Measurements from ENCODE around the gene COL13A1.
A peak's percentile ranks its signal among the peaks of the same experiment; 100 is the strongest.

Gene COL13A1

DNA sequence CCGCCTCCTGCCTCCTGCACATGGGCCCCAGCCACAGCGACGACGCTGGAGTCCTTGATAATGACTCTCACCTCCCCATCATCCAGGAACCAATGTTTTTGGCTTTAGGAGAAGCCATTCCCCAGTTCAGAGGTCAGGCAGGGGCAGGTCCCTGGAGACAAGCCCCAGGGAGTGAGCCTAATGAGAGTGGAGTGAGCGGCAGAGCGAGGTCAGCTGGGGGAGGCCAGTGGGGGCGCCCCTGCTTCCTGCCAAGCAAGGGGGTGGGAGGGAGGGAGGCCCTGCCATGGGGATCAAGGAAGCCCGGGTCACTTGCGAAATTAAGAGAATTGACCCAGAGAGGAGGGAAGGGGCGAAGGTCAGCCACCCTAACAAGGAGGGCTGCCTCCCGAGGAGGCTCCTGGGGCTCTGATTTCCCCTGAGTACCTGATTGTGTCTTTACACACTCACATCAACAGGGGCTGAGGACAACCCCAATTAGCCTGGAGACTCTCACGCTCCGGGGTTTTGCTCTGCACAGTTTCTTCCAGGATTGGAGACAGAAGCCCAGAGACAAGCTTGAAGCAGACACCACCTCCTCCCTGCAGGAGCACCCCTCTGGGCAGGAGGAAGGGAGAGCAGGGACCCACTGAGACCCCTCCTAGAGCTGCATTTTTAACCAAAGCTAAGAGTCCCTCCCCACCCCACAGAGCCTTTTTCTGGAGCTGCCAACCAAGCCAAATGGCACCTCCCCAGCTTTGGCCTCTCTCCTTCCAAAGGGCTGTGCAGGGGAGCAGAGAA, 112.1 kb downstream of the COL13A1 start:
- peak; percentile 50 for DNase-seq

GRCh38 chr10:69914398-69915214, 112.9 kb downstream of the COL13A1 start:
- peak; percentile 90 for DNase-seq

DNA sequence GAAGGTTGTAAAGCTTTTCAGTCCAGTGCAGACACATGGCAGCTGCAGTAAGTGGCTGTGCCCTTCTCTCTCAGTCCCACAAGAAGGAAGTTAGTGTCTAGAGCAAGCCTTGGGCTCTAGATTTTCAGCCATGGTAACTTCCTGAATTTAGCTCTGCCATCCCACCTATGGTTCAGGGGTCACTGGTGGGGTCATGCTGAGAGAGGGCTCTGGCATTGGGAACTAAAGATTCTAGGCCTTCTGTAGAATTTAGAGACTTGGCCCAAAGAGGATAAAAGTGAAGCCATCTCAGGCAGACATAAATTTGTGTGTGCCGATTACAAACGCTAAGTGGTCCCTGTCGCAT, 113.5 kb downstream of the COL13A1 start:
- no peak for DNase-seq

DNA sequence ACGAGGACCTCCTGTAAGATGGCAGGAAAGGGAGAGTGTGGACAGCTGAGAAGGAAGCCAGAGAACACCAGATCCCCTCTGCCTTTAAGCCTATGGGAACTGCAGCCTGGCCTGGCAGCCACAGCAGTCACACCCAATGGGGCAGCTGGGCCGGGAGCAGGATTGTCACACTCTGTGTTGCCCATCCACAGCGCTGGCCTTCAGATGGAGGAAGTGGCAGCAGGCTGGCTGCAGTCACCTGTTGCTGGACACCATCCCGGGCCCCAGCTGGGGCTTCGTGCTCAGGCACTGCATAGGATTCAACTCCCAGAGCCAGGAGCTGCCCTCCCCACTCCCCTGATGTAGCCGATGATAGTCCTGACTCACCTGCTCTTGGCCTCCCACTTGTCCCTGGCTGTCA, 114.4 kb downstream of the COL13A1 start:
- no peak for DNase-seq

GRCh38 chr10:69918036-69918435, 116.3 kb downstream of the COL13A1 start:
- DNase-seq = no peak

- DNase-seq = no peak
Observed at GRCh38 chr10:69919250-69919649, 117.5 kb downstream of the COL13A1 start.

DNA sequence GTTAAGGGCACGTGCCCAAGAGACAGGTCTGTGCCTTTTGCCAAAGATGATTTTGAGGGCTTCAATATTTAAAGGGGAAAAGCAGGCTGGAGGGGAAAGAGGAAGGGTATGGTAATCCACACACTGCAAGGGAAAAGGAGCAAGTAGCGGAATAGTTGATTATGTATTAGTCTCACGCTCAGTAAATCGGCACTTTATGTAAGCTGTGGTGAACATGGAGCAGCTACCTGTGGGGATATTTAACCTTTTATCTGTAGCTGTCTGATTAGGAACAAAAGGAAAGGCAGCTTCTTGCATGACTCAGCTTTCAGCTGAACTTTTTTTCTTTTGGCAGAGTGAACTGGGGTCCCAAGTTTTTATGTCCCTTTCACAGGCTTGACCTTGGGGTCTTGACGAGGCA, 123.4 kb downstream of the COL13A1 start:
- no peak for DNase-seq

DNA sequence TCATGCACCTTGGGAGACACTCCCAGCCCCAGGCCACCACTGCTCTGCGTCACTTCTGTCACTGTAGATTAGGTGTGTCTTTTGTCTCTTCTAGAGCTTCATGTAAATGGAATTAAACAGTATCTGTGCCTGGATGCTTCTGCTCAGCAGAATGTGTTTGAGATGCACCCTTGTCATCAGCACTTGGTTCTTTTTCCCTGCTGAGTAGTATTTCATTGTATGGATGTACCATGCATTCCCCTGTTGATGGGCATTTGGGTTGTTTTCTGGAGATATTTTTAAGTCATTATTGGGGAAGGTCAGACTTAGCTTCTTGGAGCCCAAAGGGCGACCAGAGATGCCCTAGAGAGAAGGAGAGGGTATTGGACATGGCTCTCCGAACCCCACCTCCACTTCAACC, 126.6 kb downstream of the COL13A1 start:
- no peak for DNase-seq

DNA sequence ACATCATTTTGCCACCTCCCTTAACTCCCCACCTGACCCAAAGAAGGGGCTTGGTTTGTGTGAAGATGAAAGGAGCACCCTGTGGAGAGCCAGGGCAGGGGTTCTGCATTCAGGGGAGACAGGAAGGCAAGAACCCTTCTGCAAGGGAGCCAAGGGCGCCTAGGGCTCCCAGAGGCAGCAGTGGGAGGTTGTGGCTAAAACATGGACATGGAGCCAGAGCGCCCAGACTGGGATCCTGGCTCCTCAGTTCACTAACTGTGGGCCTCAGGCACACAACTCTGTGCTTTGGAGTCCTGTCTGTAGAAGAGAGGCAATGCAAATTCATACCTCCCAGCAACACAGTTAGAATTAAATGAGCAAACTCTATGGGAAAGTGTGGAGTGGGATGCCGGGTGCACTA, 127.9 kb downstream of the COL13A1 start:
- no peak for DNase-seq

- no peak for DNase-seq
Observed at GRCh38 chr10:69934768-69935167, 133.1 kb downstream of the COL13A1 start.

- DNase-seq = no peak
Observed at GRCh38 chr10:69936091-69936490, 134.4 kb downstream of the COL13A1 start.

GRCh38 chr10:69938541-69938991, 136.9 kb downstream of the COL13A1 start:
- DNase-seq = no peak

DNA sequence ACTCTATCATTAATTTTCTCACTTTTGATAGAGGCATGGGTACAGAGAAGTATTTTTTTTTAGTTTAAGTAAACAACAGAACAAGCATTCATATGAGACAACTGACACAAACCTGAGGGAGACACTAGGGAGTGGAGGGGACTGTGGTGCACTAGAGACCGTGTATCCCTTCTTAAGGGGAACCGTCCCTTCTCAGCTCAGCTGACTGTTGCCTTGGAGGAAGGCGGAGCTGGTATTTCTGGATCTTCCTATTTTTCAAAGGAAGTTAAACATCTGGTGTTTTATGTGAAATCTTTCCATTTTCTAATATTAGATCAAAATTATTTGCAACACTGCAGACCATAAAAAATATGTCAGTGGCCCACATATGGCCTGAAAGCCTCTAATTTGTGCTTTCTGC, 137.4 kb downstream of the COL13A1 start:
- DNase-seq = no peak

GRCh38 chr10:69939481-69939880, 137.8 kb downstream of the COL13A1 start:
- DNase-seq = no peak

- DNase-seq = no peak
Observed at GRCh38 chr10:69941730-69942129, 140.0 kb downstream of the COL13A1 start.

GRCh38 chr10:69943292-69943820, 141.7 kb downstream of the COL13A1 start:
- DNase-seq = no peak

DNA sequence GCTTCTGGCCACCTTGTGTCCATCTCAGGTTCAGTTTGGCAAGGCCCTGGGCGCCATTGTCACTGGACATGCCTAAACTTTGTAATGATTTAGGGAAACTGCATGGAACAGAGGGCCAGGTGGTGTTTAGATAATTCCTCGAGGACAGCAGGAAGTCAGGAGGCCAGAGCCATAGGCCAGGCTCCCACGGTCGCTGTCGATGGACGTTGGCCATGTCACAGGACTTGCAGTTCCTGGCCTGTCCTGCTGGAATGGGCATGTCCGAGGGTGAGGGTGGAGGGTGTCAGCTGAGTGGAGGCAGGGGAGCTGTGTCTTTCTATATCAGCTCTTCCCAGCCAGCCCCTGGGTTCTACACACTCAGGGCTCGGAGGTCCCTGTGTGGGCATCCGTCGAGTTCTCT, 143.1 kb downstream of the COL13A1 start:
- no peak for DNase-seq

- DNase-seq = no peak
Observed at GRCh38 chr10:69948261-69948660, 146.6 kb downstream of the COL13A1 start.

DNA sequence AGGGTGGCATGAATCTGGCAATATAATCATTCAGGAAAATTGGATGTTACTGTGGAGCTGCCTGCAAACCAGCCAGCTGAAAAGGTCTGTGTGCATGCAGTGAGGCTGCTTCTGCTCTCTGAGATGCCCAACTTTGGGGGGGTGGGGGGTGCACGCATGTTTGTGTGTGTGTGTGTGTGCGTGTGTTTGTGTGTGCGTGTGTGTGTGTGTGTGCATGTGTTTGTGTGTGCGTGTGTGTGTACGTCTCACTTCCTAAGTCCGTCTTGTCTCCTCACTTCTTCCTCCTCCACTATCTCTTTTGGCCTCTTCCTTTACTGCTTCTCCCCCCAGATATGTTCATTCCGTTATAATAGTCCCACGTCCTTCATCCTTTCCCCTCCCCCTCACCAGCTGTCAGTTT, 148.1 kb downstream of the COL13A1 start:
- DNase-seq = no peak

- no peak for DNase-seq
Observed at GRCh38 chr10:69951658-69952057, 150.0 kb downstream of the COL13A1 start.

- DNase-seq = no peak
Observed at GRCh38 chr10:69952069-69952800, 150.5 kb downstream of the COL13A1 start.

DNA sequence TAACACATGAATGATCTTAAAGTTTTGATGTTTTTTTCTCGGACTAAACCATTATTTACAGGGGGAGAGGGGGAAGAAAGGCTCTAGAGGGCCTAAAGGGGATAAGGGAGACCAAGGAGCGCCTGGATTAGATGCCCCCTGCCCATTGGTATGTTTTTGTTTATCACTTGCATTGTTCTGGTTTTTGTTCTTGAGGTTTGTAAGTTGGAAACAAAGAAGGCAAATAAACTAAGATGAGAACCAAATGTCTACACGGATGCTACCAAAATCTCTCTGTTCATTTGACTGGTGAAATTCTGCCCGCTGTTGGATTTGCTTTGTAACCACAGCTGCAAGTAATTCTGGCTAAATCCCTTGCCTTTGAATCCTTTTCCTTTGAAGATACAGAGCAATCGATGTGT, 151.1 kb downstream of the COL13A1 start:
- no peak for DNase-seq

GRCh38 chr10:69953851-69954250, 152.1 kb downstream of the COL13A1 start:
- no peak for DNase-seq

Data from retina (tissue), 1 donor.